Vagina (tissue), 2 donors: ENCODE data around the gene SCAANT1. TPM values are rescaled to one million over a fixed set of nuclear protein-coding genes. Genes with fewer than 3 reads are reported as not detected.

Source experiments
- DNase-seq, 2 donors: peaks; one replicate each; pipeline ENCODE4 v3.0.0-alpha.2; 2017; ENCODE audit errors: extremely low spot score in 2 of 2
- H3K27ac ChIP-seq: fragments of 200-600 bp; sonication (generic); one replicate; pipeline ENCODE4 v1.5.1; 2019
- H3K27me3 ChIP-seq: fragments of 200-600 bp; sonication (generic); one replicate; pipeline ENCODE4 v1.5.1; 2019
- H3K36me3 ChIP-seq, 2 donors: fragments of 200-600 bp; sonication (generic); one replicate each; pipeline ENCODE4 v1.5.1; 2017 to 2019
- H3K4me1 ChIP-seq: fragments of 200-600 bp; sonication (generic); one replicate; pipeline ENCODE4 v1.5.1; 2019
- H3K4me3 ChIP-seq, 2 donors: fragments of 200-600 bp; sonication (generic); 1 replicate in 1 of 2; 2 replicates in 1 of 2; pipeline ENCODE4 v1.5.1; 2016 to 2019
- H3K9me3 ChIP-seq: fragments of 200-600 bp; sonication (generic); one replicate; pipeline ENCODE4 v1.5.1; 2019
- POLR2A ChIP-seq, 2 donors: fragments of 450-650 bp; IDR thresholded peaks; one replicate each; pipeline ENCODE4 v1.6.1; 2017; ENCODE audit warnings: antibody characterized with exemption in 2 of 2, mild to moderate bottlenecking in 2 of 2, moderate library complexity in 2 of 2
- POLR2AphosphoS5 ChIP-seq, 2 donors: sonication (generic); formaldehyde crosslinking; IDR thresholded peaks; one replicate each; pipeline ENCODE4 v1.9.0; 2017; ENCODE audit warnings: antibody characterized with exemption in 2 of 2, mild to moderate bottlenecking in 2 of 2, low read depth in 1 of 2; ENCODE audit not compliant: insufficient read depth in 1 of 2
- intact Hi-C: fragments of 100-400 bp; cut with DNase I; formaldehyde crosslinking; loops from one replicate; pipeline ENCODE4 v1.15.1; 2023
- total RNA-seq: library from RNA; depleted of rRNA; stranded (reverse); fragments of >200 nt; gene quantifications from one replicate; pipeline ENCODE4 v1.2.3, GENCODE V29; 2016
- TF ChIP-seq, protein P1 (sequence below), 3 experiments: fragments of 450-650 bp in 2 of 3; fragments of 200-600 bp in 1 of 3; sonication (generic) in 1 of 3; IDR thresholded peaks; one replicate each; pipeline ENCODE4 v1.5.1; 2017 to 2019; ENCODE audit warnings: antibody characterized with exemption in 3 of 3, mild to moderate bottlenecking in 2 of 3, moderate library complexity in 2 of 3

Gene SCAANT1
- total RNA-seq, 1 donor from 2014 or later, result not detected

DNA sequence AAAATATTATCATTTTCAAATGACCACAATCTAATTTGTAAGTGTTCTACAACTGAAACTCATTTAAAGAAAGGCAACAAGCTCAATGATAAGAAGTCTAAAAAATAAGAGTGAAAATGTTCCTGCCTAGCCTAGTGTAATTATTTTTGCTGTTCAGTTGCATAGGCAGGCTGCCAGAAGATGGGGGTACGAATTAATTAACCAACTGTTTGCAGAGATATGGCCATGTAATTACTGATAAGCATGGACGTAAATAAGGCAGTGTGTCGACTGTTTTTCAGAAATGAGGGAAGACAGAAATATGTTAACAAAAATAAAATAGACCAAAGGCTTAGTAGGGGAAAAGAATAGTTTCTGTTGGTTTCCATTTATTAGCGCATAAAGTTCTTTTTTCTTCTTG is 24.7 kb upstream of the SCAANT1 start:
- no peak overlapping the region for H3K27ac ChIP-seq
- intact Hi-C loops, result no loop called here
- no peaks in the 10 kb centered on the region for H3K9me3 ChIP-seq
- DNase-seq, result no peak
- TF ChIP-seq, protein P1, sequence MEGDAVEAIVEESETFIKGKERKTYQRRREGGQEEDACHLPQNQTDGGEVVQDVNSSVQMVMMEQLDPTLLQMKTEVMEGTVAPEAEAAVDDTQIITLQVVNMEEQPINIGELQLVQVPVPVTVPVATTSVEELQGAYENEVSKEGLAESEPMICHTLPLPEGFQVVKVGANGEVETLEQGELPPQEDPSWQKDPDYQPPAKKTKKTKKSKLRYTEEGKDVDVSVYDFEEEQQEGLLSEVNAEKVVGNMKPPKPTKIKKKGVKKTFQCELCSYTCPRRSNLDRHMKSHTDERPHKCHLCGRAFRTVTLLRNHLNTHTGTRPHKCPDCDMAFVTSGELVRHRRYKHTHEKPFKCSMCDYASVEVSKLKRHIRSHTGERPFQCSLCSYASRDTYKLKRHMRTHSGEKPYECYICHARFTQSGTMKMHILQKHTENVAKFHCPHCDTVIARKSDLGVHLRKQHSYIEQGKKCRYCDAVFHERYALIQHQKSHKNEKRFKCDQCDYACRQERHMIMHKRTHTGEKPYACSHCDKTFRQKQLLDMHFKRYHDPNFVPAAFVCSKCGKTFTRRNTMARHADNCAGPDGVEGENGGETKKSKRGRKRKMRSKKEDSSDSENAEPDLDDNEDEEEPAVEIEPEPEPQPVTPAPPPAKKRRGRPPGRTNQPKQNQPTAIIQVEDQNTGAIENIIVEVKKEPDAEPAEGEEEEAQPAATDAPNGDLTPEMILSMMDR (IDR thresholded peaks at IDR 0.05), result no peak
- TF ChIP-seq POLR2AphosphoS5 (IDR thresholded peaks at IDR 0.05; ENCODE audit: insufficient read depth in 1 of 2, low read depth in 1 of 2), result no peak
- no peak for TF ChIP-seq POLR2A (IDR thresholded peaks at IDR 0.05)
- H3K4me3 ChIP-seq, result no peak overlapping the region
- peaks cover 62% of the 10 kb centered on the region for H3K4me1 ChIP-seq
- no peaks in the 10 kb centered on the region for H3K36me3 ChIP-seq
- no peaks in the 10 kb centered on the region for H3K27me3 ChIP-seq

DNA sequence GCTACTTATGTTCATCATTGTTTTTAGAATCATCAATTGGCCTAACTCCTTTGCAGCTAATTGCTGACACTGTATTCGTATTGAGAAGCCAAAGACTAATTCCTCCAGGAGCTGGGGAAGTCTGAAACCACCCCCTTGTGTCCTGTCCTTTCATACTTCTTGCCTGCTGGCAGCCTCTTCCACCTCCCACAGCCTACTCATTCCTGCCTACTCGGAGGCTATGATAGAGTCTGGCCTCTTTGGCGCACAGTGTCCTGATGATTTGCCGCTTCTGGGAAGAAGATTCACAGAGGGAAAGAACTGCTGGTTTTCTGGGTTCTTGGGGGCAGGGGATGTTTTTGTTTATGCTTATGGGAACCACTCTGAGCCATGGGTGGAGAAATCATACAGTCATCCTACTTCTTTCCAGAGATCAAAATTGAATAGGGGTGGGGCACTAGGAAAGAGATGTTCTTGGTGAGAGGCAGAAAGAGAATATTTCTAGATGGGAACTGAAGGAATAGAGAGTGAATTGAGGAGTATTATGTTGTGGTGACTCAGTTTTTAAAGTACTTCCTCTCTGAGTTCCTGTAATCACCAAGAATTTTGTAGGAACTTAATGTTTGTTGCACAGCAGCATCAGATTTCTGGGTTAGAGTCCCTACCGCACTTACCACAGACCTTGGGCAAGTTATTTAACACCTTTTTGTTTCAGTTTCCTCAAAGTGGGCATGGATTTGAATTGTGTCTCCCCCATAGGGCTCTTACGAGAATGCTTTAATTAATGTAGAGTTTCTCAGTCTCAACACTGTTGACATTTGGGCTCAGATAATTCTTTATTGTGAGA is 22.1 kb upstream of the SCAANT1 start:
- intact Hi-C loops, result no loop called here
- no peaks in the 10 kb centered on the region for H3K27me3 ChIP-seq

DNA sequence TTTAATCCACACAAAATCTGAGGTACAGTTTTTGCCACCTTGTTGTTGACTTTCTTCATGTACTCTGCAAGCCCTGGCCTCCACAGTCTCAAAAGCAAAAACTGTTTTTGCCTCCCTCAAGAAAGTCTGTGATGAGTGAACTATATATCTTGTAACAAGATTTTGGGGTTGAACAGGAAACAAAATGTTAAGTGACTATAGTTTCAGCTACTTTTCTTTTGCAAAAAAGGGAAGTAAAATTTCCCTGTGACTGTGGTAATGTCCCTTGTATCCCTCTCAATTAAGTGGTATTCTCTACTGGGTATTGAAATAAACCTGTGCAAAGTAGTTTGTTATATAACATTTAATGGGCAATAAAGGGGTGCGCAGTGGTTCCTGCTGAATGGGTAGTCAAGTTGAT is 21.3 kb upstream of the SCAANT1 start:
- no peak for DNase-seq
- Histone ChIP-seq H3K4me1 (peaks cover 63% of the 10 kb centered on the region), H3K27me3 (no peaks in the 10 kb centered on the region), H3K9me3 (no peaks in the 10 kb centered on the region), H3K27ac (no peak overlapping the region), H3K36me3 (no peaks in the 10 kb centered on the region), H3K4me3 (no peak overlapping the region)
- intact Hi-C loops, result no loop called here
- TF ChIP-seq POLR2AphosphoS5 (IDR thresholded peaks at IDR 0.05; ENCODE audit: insufficient read depth in 1 of 2, low read depth in 1 of 2) (no peak), POLR2A (IDR thresholded peaks at IDR 0.05) (no peak)
- TF ChIP-seq, protein P1 (IDR thresholded peaks at IDR 0.05), result no peak

More for the DNA sequence above, 22.1 kb upstream of the SCAANT1 start:
- TF ChIP-seq POLR2A (IDR thresholded peaks at IDR 0.05), result no peak
- TF ChIP-seq, protein P1 (IDR thresholded peaks at IDR 0.05), result no peak
- TF ChIP-seq POLR2AphosphoS5 (IDR thresholded peaks at IDR 0.05; ENCODE audit: insufficient read depth in 1 of 2, low read depth in 1 of 2), result no peak
- Histone ChIP-seq H3K36me3 (no peaks in the 10 kb centered on the region), H3K27ac (no peak overlapping the region), H3K4me1 (peaks cover 67% of the 10 kb centered on the region), H3K4me3 (no peak overlapping the region), H3K9me3 (no peaks in the 10 kb centered on the region)
- DNase-seq, result no peak

DNA sequence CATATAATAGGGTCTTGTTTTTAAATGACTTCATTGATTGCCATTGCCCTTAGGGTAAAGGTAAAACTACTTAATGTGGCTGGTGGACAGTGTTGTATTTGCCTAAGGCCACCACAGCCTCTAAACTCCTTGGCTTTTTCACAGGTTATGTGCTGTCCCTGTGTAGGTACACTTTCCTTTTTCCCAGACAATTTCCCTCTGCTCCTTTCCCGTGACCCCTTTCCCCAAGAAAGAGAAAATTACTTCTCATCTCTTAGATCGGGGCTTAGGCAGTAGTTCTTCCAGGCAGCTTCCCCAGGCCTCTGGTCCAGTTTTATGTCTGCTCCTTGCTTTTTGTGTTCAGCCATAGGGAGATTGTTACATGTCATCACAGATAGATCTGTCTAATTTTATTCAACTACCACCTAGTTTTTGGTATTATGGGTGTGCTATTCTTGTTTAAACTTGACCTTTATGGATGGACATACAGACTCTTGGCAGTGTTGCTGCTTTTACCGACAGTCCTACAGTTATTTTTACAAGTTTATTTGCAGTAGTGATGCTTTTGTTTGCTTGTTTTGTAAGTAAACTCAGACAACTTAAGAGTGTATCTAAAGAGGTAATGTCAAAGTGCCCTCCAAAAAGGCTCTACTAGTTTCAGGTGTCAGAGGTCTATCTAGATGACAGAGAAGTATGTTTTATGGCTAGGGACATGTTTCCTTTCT is 20.5 kb upstream of the SCAANT1 start:
- no peak overlapping the region for H3K4me3 ChIP-seq
- no peaks in the 10 kb centered on the region for H3K27me3 ChIP-seq
- H3K36me3 ChIP-seq, result no peaks in the 10 kb centered on the region
- H3K9me3 ChIP-seq, result no peaks in the 10 kb centered on the region
- DNase-seq, result no peak
- TF ChIP-seq POLR2A (IDR thresholded peaks at IDR 0.05) (no peak), POLR2AphosphoS5 (IDR thresholded peaks at IDR 0.05; ENCODE audit: insufficient read depth in 1 of 2, low read depth in 1 of 2) (no peak)
- TF ChIP-seq, protein P1 (IDR thresholded peaks at IDR 0.05), result no peak
- H3K4me1 ChIP-seq, result peaks cover 55% of the 10 kb centered on the region
- intact Hi-C loops, result no loop called here
- no peak overlapping the region for H3K27ac ChIP-seq

DNA sequence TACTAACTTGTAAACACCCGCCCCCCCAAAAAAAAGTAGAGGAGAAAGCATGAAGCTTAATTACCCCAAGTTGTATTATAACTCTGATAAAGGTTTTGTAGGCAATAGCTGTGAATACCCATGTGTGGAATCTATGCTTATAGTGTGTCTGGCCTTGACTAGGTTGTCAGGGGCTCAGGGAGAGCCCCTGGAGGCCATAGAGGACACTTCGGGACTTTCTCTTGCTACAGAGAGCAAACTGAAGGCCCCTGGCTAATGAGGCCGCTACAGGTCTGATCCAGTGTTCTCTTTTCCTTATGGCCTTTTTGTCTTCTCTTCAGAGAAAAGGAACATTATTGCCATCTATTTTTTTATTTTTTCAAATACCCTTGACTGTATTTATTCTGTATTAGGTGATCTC is 19.1 kb upstream of the SCAANT1 start:
- Histone ChIP-seq H3K9me3 (no peaks in the 10 kb centered on the region), H3K27me3 (no peaks in the 10 kb centered on the region), H3K4me3 (no peak overlapping the region), H3K36me3 (no peaks in the 10 kb centered on the region), H3K27ac (no peak overlapping the region), H3K4me1 (peaks cover 46% of the 10 kb centered on the region)
- DNase-seq, result no peak
- intact Hi-C loops, result no loop called here
- no peak for TF ChIP-seq POLR2AphosphoS5 (IDR thresholded peaks at IDR 0.05; ENCODE audit: insufficient read depth in 1 of 2, low read depth in 1 of 2)
- no peak for TF ChIP-seq POLR2A (IDR thresholded peaks at IDR 0.05)
